Measurements from ENCODE around the gene MRPL36. TPM values are rescaled to one million over a fixed set of nuclear protein-coding genes. Genes with fewer than 3 reads are reported as not detected.
"Not testable (repeated sequence)": the region's sequence is repeated elsewhere in the genome, so short reads cannot be mapped to it uniquely, and the experiment has no call there.

Gene MRPL36
- total RNA-seq, 3 donors from 2014 or later = 33.5 to 46.2 (median 41.6) TPM

GRCh38 chr5:1844708-1845436 is 45.2 kb upstream of the MRPL36 start:
- intact Hi-C loops (cut with DNase I; ENCODE audit: low total_unique reads) = loop anchor here (2.0 kb wide), 1 partner anchor 76 kb away; no protein-coding TSS in a partner anchor
- Histone ChIP-seq H3K4me1 (no peaks in the 10 kb centered on the region), H3K36me3 (no peaks in the 10 kb centered on the region), H3K9me3 (no peaks in the 10 kb centered on the region), H3K27me3 (peaks cover 0 to 30% of the 10 kb centered on the region in 2 donors), H3K4me3 (no peak overlapping the region), H3K27ac (no peak overlapping the region)
- no peak for DNase-seq (ENCODE audit: low spot score in 2 of 2)
- no peak for TF ChIP-seq POLR2A (IDR thresholded peaks at IDR 0.05)
- TF ChIP-seq, protein P1, sequence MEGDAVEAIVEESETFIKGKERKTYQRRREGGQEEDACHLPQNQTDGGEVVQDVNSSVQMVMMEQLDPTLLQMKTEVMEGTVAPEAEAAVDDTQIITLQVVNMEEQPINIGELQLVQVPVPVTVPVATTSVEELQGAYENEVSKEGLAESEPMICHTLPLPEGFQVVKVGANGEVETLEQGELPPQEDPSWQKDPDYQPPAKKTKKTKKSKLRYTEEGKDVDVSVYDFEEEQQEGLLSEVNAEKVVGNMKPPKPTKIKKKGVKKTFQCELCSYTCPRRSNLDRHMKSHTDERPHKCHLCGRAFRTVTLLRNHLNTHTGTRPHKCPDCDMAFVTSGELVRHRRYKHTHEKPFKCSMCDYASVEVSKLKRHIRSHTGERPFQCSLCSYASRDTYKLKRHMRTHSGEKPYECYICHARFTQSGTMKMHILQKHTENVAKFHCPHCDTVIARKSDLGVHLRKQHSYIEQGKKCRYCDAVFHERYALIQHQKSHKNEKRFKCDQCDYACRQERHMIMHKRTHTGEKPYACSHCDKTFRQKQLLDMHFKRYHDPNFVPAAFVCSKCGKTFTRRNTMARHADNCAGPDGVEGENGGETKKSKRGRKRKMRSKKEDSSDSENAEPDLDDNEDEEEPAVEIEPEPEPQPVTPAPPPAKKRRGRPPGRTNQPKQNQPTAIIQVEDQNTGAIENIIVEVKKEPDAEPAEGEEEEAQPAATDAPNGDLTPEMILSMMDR (IDR thresholded peaks at IDR 0.05) = no peak
- no peak for TF ChIP-seq POLR2AphosphoS5 (IDR thresholded peaks at IDR 0.05)

DNA sequence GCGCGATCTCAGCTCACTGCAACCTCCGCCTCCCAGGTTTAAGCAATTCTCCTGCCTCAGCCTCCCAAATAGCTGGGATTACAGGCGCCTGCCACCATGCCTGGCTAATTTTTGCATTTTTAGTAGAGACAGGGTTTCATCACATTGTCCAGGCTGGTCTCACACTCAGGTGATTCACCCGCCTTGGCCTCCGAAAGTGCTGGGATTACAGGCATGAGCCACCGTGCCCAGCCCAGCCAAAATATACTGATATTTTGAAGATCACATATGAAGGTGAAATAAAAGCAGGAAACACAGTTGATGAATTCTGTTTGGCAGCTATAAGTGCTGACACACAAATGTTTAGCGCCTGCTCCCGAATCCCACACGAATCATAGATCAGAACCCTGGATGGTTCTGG is 44.1 kb upstream of the MRPL36 start:
- not testable (repeated sequence) for H3K9me3 ChIP-seq; DNase-seq (ENCODE audit: low spot score in 2 of 2); H3K4me1 ChIP-seq; H3K27ac ChIP-seq; H3K36me3 ChIP-seq; H3K4me3 ChIP-seq
- peaks cover 0 to 24% of the 10 kb centered on the region in 2 donors for H3K27me3 ChIP-seq
- intact Hi-C loops (cut with DNase I; ENCODE audit: low total_unique reads) = loop anchor here (2.0 kb wide), 1 partner anchor 75 kb away; no protein-coding TSS in a partner anchor

GRCh38 chr5:1842004-1842819 is 42.6 kb upstream of the MRPL36 start:
- Histone ChIP-seq H3K27me3 (peaks cover 0 to 20% of the 10 kb centered on the region in 2 donors), H3K4me3 (no peak overlapping the region), H3K27ac (no peak overlapping the region), H3K36me3 (no peaks in the 10 kb centered on the region), H3K4me1 (no peaks in the 10 kb centered on the region), H3K9me3 (no peaks in the 10 kb centered on the region)
- DNase-seq (ENCODE audit: low spot score in 2 of 2) = no peak
- intact Hi-C loops (cut with DNase I; ENCODE audit: low total_unique reads) = no loop called here
- TF ChIP-seq POLR2A (IDR thresholded peaks at IDR 0.05) (no peak), POLR2AphosphoS5 (IDR thresholded peaks at IDR 0.05) (no peak)
- TF ChIP-seq, protein P1 (IDR thresholded peaks at IDR 0.05) = no peak

GRCh38 chr5:1840741-1841521 is 41.3 kb upstream of the MRPL36 start:
- no peaks in the 10 kb centered on the region for H3K9me3 ChIP-seq
- H3K27ac ChIP-seq = no peak overlapping the region
- no peak overlapping the region for H3K4me3 ChIP-seq
- peaks cover 0 to 20% of the 10 kb centered on the region in 2 donors for H3K27me3 ChIP-seq
- intact Hi-C loops (cut with DNase I; ENCODE audit: low total_unique reads) = no loop called here
- TF ChIP-seq, protein P1 (IDR thresholded peaks at IDR 0.05) = no peak
- TF ChIP-seq POLR2A (IDR thresholded peaks at IDR 0.05) (no peak), POLR2AphosphoS5 (IDR thresholded peaks at IDR 0.05) (no peak)
- no peaks in the 10 kb centered on the region for H3K4me1 ChIP-seq
- DNase-seq (ENCODE audit: low spot score in 2 of 2) = no peak
- H3K36me3 ChIP-seq = no peaks in the 10 kb centered on the region

DNA sequence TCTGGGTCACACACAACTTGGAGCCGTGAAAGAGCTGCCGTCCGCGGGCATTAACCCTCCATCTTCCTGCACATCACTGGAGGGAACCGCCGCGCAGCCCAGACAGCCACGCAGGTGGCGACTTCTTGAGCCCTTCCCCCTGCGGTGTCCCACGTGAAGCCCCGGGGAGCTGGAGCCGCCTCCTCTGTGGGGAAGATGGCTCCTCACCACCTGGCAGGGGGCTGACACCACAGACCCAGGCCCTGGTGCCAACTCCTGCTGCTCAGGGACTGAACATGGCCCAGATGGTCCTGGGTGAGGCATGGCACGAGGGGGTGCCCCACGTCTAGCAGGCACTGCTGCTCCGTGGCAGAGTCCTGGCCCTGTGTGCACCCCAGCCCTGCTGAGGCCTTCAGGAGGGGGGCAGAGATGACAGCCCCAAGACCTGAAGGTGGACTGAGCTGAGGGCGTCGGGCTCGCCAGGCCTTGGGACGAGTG is 40.5 kb upstream of the MRPL36 start:
- Histone ChIP-seq H3K27me3 (peaks cover 0 to 20% of the 10 kb centered on the region in 2 donors), H3K27ac (no peak overlapping the region), H3K36me3 (no peaks in the 10 kb centered on the region), H3K4me3 (no peak overlapping the region), H3K9me3 (no peaks in the 10 kb centered on the region), H3K4me1 (no peaks in the 10 kb centered on the region)
- TF ChIP-seq POLR2AphosphoS5 (IDR thresholded peaks at IDR 0.05) (no peak), POLR2A (IDR thresholded peaks at IDR 0.05) (no peak)
- TF ChIP-seq, protein P1 (IDR thresholded peaks at IDR 0.05) = no peak
- no peak for DNase-seq (ENCODE audit: low spot score in 2 of 2)
- intact Hi-C loops (cut with DNase I; ENCODE audit: low total_unique reads) = no loop called here

All from breast epithelium (tissue), 4 donors.